IMR-90 (cell line): Measurements from ENCODE around the gene CRACR2B.

Source experiments
- BHLHE40 ChIP-seq: fragments of 150-350 bp; IDR thresholded peaks from 2 replicates; pipeline ENCODE4 v1.6.1; 2016; ENCODE audit warnings: mild to moderate bottlenecking, low read depth, low read length
- CEBPB ChIP-seq: IDR thresholded peaks from 2 replicates; pipeline ENCODE4 v1.6.1; 2012; ENCODE audit warnings: low read depth, low read length, improper control_type of control experiment
- CHD1 ChIP-seq: IDR thresholded peaks from 2 replicates; pipeline ENCODE4 v1.6.1; 2012; ENCODE audit warnings: low read depth, low read length, improper control_type of control experiment
- ELK1 ChIP-seq: fragments of 150-350 bp; IDR thresholded peaks from 2 replicates; pipeline ENCODE4 v1.6.1; 2016; ENCODE audit warnings: low read depth, mild to moderate bottlenecking, low read length, moderate library complexity, borderline replicate concordance
- FOS ChIP-seq: fragments of 150-350 bp; IDR thresholded peaks from 2 replicates; pipeline ENCODE4 v1.6.1; 2016; ENCODE audit warnings: low read depth, low read length
- MAFK ChIP-seq: IDR thresholded peaks from 2 replicates; pipeline ENCODE4 v1.6.1; 2012; ENCODE audit warnings: low read depth, low read length, improper control_type of control experiment
- MXI1 ChIP-seq: IDR thresholded peaks from 2 replicates; pipeline ENCODE4 v1.6.1; 2012; ENCODE audit warnings: low read depth, mild to moderate bottlenecking, low read length, moderate library complexity, borderline replicate concordance
- POLR2A ChIP-seq: IDR thresholded peaks from 2 replicates; pipeline ENCODE4 v1.6.1; 2012; ENCODE audit warnings: mild to moderate bottlenecking, low read depth, low read length
- RAD21 ChIP-seq: IDR thresholded peaks from 2 replicates; pipeline ENCODE4 v1.6.1; 2012; ENCODE audit warnings: low read length, improper control_type of control experiment
- RFX5 ChIP-seq: IDR thresholded peaks from 2 replicates; pipeline ENCODE4 v1.8.0; 2012; ENCODE audit warnings: low read depth, mild to moderate bottlenecking, low read length, moderate library complexity
- SMC3 ChIP-seq: fragments of 150-350 bp; IDR thresholded peaks from 2 replicates; pipeline ENCODE4 v1.6.1; 2016; ENCODE audit warnings: low read depth, mild to moderate bottlenecking, antibody characterized with exemption, low read length, moderate library complexity
- TF ChIP-seq, protein P1 (sequence below): conservative IDR thresholded peaks from 2 replicates; pipeline ENCODE4 v1.5.1; 2012; ENCODE audit warnings: mild to moderate bottlenecking, low read depth, low read length, improper control_type of control experiment
- TF ChIP-seq, protein P2 (sequence below): fragments of 150-350 bp; IDR thresholded peaks from 2 replicates; pipeline ENCODE4 v1.6.1; 2017; ENCODE audit warnings: mild to moderate bottlenecking, antibody characterized with exemption, low read length, low read depth

DNA sequence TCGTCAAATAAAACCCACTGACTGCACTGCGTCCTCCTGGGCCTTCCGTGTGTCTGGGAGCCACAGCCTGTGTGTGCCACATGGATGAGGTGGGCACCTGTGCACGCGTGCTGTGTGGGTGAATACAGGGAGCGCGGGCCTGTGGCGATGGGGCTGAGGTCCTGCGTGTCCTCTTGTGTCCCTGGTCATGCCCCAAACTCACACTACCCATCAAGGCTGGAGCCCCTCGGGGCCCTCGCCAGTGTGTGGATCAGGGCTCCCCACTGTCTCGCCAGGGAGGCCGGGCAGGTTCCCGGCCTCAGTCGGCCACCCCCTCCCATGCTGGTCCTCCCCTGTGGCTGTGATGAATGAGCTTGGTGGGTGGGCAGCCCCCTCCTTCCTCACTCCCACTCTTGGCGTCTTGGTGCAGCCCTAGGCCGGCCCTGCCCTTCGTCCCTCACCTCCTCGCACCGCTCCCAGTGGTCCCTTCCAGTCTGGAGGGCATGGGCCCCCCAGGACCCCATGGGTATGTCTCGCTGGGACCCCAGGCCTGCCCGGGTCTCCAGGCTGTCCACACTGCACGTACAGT, 4.3 kb downstream of the CRACR2B start:
- TF ChIP-seq POLR2A: no peak
- TF ChIP-seq CEBPB: no peak
- TF ChIP-seq, protein P1, sequence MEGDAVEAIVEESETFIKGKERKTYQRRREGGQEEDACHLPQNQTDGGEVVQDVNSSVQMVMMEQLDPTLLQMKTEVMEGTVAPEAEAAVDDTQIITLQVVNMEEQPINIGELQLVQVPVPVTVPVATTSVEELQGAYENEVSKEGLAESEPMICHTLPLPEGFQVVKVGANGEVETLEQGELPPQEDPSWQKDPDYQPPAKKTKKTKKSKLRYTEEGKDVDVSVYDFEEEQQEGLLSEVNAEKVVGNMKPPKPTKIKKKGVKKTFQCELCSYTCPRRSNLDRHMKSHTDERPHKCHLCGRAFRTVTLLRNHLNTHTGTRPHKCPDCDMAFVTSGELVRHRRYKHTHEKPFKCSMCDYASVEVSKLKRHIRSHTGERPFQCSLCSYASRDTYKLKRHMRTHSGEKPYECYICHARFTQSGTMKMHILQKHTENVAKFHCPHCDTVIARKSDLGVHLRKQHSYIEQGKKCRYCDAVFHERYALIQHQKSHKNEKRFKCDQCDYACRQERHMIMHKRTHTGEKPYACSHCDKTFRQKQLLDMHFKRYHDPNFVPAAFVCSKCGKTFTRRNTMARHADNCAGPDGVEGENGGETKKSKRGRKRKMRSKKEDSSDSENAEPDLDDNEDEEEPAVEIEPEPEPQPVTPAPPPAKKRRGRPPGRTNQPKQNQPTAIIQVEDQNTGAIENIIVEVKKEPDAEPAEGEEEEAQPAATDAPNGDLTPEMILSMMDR: no peak
- no peak for TF ChIP-seq RFX5
- no peak for TF ChIP-seq FOS
- no peak for TF ChIP-seq MXI1
- no peak for TF ChIP-seq SMC3
- no peak for TF ChIP-seq BHLHE40
- no peak for TF ChIP-seq MAFK
- TF ChIP-seq RAD21: no peak
- TF ChIP-seq ELK1: no peak
- no peak for TF ChIP-seq CHD1
- TF ChIP-seq, protein P2, sequence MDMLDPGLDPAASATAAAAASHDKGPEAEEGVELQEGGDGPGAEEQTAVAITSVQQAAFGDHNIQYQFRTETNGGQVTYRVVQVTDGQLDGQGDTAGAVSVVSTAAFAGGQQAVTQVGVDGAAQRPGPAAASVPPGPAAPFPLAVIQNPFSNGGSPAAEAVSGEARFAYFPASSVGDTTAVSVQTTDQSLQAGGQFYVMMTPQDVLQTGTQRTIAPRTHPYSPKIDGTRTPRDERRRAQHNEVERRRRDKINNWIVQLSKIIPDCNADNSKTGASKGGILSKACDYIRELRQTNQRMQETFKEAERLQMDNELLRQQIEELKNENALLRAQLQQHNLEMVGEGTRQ: no peak
